Left kidney (tissue), 8 donors: ENCODE measurements around the gene SPINK9. TPM values are rescaled to one million over a fixed set of nuclear protein-coding genes. Genes with fewer than 3 reads are reported as not detected.
"Not testable (repeated sequence)": the region's sequence is repeated elsewhere in the genome, so short reads cannot be mapped to it uniquely, and the experiment has no call there.

Experiments used
- DNase-seq: peaks from one replicate; pipeline ENCODE4 v3.0.0-alpha.2; 2013
- long read RNA-seq, 8 donors: transcript quantifications; one replicate each; lab custom pipeline, GENCODE V29; 2026
- polyA plus RNA-seq: library from polyadenylated mRNA; unstranded; fragments of 120-200 nt; gene quantifications from one replicate; pipeline ENCODE4 v1.2.1, GENCODE V29; 2013; ENCODE audit not compliant: insufficient read length

The SPINK9 gene
- 0.55 TPM for polyA plus RNA-seq
- long read RNA-seq, donor 1, result 0 reads
- long read RNA-seq, donor 2, result 0 reads
- long read RNA-seq, donor 3, result 0 reads
- long read RNA-seq, donor 4, result 0 reads
- long read RNA-seq, donor 5, result 0 reads
- long read RNA-seq, donor 6, result 0 reads
- long read RNA-seq, donor 7, result 0 reads
- long read RNA-seq, donor 8, result 0 reads

DNA sequence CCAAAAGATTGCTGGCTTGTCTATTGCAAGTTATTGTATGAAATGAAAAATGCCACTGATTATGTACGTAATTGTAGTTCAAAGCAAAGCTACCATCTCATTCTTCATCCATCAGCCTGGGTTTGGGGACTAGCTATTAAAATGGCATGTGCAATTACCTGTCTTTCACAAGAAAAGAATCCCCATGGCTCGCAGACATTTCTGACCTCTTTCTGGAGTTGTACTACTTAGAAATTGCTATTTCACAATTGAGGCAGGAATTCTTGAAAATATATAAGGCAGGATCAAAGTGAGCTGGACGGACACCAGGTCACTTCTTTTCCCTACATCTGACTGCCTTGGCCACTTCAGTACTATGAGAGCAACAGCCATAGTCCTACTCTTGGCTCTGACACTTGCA is at the start of gene SPINK9:
TSS of gene SPINK9 (plus strand) at position 301 of the 400 bp plus-strand sequence. CDS start at position 356, 55 bp downstream.
- no peak for DNase-seq

DNA sequence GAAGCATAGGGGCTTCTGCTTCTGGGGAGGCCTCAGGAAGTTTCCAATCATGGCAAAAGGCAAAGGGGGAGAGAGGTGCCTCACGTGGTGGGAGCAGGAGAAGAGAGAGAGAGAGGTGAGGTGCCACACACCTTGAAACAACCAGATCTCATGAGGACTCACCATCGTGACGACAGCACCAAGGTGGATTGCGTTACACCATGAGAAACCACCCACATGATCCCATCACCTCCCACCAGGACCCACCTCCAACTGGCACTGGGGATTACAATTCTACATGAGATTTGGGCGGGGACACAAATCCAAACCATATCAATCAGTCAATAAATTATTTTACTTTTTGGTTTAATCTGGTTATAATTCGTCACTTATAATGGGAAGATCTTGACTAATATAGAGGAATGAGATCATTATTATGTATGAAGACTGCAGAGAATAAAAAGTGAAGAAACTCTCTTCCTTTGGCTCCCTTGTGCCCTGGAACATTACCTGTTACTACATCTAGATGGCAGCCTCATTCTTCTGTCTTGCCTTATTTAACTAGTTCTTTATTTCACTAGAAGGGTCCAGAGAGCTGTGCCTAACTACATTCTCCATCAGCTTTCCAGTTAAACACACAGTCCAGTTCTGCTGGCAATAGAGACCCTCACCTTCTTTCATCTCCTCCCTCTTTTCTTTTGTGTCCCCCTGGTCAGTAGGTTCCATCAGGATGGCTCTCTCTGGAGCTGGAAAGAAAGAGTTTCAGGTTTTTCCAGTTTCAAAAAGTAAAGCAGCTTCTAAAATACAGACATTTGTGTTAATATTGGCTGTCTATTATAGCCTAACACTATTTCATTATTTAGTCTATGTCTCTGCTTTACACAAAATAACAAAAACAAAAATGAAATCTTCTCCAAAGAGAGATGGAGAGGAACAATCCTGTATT is 44.8 kb upstream of the SPINK9 start:
- DNase-seq, result no peak

GRCh38 chr5:148297731-148298130 is 37.6 kb upstream of the SPINK9 start:
- no peak for DNase-seq

DNA sequence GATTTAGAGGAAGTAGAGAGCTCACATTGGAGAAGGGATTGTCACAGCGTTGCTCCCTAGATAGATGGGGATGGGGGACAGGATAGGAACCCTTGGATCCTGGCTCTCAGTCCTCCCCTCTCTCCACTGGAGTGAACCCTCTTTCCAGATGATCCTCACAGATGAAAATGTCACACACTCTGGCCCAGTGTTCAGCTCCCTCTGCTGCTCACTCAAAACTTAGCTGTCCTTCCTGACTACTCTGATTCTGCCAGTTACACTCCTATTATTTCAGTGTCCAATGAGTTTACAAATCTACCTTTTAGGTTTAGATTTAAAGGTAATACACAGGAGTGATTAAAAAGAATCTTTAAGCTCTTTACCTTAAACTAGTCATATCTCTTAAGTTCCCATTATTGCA is 28.9 kb upstream of the SPINK9 start:
- no peak for DNase-seq

DNA sequence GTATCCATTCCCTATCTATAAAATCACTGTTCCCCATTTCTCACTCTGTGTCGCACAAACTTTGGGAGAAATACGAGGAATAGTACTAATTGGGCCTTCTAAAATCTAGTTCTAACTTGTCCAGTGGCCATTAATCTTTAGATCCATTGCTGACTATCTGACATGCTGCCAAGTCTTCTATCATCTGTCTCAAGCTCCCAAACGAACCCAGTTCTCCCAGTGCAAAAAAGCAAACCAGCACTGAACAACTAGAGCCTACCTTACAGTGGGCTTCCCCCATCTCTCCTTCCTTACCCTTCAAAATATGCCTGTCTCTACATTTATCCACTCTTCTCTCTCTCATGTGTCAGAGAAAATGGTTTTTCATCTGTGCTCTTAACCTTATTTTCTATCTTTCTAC is 26.3 kb upstream of the SPINK9 start:
- DNase-seq, result no peak

DNA sequence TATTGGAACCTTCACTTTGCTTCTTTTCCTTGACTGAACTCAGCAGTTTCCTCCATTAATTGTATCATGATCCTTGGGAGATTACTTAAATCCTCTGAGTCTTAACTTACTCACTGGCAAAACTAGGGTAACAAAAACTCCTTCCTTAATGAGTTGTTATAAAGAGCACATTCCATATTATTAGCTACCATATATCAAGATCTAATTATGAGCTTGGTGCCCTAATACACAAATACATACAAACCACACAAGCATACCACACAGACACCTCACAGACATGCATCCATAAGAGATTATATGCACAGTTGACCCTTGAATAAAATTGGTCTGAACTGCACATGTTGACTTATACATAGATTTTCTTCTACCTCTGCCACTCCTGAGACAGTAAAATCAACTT is 25.6 kb upstream of the SPINK9 start:
- no peak for DNase-seq

GRCh38 chr5:148311484-148311883 is 23.9 kb upstream of the SPINK9 start:
- no peak for DNase-seq

DNA sequence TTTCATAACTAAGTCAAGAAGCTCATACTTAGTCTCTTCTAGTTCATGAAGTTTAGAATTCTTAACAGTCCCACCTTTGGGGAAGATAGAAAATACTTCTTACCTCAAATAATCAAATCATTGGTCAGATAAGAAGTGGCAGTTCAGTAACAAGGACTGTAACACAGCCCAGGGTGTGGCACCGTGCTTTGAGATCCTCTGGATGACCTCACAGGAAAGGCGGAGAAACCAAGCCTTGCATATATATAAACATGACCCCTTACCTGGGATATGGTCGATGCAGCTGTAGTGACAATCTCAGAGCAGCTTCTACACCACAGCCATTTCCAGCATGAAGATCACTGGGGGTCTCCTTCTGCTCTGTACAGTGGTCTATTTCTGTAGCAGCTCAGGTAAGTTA is 23.2 kb upstream of the SPINK9 start, which contains the start of gene SPINK7:
TSS of gene SPINK7 (plus strand) at position 271 of the 400 bp plus-strand sequence. CDS start at position 332, 61 bp downstream.
- no peak for DNase-seq

- DNase-seq, result no peak
Observed at GRCh38 chr5:148314187-148314586, 21.2 kb upstream of the SPINK9 start.

DNA sequence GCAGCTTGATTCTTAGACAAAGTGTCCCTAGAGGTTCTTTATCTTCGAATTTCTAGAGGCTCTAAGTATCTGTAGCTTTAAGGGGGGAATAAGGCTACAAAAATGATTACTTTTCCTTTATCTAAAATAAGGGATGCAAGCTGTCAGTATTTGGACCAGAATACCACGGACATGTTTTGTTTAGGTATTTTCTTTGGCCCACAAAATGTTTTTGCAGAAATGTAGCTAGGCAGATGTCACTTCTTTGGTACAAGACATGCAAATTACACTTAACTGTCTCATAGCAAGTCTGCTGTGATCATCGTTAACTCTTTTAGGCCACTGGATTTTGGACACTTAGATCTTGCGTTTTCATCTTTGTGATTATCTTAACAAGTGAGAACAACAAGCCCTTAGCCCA is 20.6 kb upstream of the SPINK9 start:
- no peak for DNase-seq

DNA sequence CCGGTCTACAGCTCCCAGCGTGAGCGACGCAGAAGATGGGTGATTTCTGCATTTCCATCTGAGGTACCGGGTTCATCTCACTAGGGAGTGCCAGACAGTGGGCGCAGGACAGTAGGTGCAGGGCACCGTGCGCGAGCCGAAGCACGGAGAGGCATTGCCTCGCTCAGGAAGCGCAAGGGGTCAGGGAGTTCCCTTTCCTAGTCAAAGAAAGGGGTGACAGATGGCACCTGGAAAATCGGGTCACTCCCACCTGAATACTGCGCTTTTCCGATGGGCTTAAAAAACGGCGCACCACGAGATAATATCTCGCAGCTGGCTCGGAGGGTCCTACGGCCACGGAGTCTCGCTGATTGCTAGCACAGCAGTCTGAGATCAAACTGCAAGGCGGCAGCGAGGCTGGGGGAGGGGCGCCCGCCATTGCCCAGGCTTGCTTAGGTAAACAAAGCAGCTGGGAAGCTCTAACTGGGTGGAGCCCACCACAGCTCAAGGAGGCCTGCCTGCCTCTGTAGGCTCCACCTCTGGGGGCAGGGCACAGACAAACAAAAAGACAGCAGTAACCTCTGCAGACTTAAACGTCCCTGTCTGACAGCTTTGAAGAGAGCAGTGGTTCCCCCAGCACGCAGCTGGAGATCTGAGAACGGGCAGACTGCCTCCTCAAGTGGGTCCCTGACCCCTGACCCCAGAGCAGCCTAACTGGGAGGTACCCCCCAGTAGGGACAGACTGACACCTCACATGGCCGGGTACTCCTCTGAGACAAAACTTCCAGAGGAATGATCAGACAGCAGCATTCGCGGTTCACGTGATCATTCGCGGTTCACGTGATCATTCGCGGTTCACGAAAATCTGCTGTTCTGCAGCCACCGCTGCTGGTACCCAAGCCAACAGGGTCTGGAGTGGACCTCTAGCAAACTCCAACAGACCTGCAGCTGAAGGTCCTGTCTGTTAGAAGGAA is 15.1 kb upstream of the SPINK9 start:
- DNase-seq, result not testable (repeated sequence)

DNA sequence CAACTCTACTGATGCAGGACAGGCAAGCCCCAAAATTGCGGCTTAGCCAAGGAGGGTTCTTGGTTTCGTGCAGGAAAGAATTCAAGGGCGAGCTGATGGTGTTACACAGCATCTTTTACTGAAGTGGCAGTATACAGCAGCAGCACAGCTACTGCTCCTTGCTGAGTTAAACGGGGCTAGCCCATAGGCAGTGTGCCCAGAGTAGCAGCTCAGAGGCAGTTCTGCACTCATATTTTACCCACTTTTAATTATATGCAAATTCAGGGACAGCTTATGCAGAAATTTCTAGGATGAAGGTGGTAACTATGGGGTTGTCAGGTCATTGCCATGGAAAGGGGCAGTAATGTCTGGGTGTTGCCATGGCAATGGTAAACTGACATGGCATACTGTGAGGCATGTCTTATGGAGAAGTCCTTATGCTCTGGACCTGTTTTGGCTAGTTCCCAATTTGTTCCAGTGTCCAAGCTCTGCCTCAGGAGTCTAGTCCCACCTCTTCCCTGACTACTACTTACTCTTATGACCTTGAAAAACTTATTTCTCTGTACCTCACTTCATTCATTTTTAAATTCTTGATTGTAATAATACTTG is 2.0 kb upstream of the SPINK9 start:
- DNase-seq, result no peak

- no peak for DNase-seq
Observed at GRCh38 chr5:148336704-148337435, 1.5 kb downstream of the SPINK9 start.

DNA sequence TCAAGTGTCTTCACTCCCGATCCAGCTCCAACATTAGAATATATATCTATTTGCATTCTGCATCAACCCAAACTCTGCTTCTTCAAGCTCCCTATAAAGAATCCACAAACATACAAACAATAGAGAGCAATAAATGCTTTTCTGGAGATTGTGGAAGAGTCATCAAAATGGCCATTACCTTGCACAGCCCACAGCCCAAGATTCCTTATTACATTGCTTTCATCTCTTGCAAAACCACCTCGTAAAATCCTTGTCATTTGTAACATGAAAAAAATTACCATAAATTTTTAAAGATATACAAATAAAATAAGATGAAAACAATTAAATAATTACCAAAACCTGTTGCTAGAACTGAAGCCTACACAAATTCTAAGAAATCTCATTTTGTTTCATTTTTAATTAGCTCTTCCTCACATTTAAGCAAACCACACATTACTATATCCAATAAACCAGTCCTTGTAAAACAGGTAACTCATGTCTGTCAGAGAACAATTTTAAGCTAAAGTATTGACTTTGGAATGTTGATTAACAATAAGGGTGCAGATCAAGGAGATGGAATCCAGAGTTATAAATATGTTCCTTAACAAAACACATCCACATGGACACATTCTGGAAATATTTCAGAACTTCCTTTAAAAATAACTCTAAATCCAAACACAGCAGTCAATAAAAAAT is 7.1 kb downstream of the SPINK9 start:
- DNase-seq, result no peak

DNA sequence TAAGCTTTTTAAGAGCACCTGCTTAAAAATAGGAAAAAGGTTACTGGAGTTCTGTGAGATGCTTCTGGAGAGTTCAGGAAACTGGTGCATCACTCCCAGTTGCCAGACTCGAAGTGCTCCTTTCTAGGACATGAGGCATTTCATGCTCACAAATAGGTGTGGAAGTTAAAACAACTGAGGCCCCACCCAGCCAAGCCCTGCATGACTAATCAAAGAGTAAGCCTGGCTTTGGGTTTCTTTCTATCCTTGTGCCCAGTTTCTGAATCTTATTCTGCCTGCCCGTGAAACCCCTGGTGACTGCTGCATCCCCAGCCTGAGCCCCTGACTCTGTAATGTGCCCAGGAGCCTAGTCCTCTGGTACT is 7.7 kb downstream of the SPINK9 start:
- DNase-seq, result no peak

- DNase-seq, result no peak
Observed at GRCh38 chr5:148343603-148344487, 8.5 kb downstream of the SPINK9 start.

GRCh38 chr5:148347706-148348105 is 12.3 kb downstream of the SPINK9 start:
- DNase-seq, result no peak

DNA sequence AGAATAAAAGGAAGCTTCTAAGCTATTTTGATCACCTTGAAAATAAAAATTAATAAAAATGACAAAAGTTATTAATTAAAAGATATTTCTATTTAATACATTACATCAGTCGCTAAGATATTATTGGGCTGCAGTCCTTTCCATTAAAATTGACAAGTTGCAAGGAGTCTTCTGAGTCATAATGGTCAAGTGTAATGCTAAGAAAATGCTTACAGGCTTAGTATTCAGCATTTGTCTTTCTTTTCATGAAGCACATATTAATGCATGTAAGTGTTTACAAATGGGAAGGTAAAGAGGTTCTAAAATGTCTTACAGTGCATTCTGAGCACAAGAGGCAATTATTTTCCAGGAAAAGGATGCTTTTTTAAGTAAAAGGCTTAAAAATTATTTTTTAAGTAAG is 17.3 kb downstream of the SPINK9 start:
- no peak for DNase-seq

GRCh38 chr5:148353634-148354033 is 18.3 kb downstream of the SPINK9 start:
- DNase-seq, result no peak

DNA sequence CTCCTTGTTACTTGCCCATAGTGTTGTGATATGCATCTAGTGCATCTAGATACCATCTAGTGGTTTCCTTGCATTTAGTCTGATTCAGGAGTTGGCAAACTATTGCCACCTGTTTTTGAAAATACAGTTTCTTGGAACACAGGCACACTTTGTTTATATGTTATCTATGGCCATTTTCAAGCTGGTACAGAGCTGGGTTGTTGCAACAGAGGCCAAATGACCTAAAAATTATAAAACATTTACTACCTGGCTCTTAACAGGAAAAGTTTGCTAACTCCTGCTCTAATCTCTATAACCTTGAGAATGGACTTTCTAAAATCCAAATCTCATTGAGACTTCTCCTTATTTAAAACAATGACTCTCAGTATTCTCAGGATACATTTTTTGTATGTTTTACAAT is 29.0 kb downstream of the SPINK9 start:
- DNase-seq, result no peak
